ENCODE data around the gene EXOC4.

DNA sequence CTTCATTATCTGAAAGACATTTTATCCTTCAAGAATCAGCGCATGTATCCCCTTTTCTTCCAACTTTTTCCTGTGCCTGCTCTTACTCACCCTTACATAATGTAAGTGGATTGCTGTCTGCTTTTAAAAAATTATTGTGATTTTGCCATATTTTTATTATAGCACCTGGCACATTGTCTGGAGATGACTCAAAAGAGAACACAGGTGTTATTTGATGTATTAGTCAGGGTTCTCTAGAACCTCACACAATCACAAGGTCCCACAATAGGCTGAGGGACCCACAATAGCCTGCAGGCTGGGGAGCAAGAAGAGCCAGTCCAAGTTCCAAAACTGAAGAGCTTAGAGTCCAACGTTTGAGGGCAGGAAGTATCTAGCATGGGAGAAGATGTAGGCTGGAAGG is 390.0 kb downstream of the EXOC4 start:
- TF ChIP-seq, protein P1, sequence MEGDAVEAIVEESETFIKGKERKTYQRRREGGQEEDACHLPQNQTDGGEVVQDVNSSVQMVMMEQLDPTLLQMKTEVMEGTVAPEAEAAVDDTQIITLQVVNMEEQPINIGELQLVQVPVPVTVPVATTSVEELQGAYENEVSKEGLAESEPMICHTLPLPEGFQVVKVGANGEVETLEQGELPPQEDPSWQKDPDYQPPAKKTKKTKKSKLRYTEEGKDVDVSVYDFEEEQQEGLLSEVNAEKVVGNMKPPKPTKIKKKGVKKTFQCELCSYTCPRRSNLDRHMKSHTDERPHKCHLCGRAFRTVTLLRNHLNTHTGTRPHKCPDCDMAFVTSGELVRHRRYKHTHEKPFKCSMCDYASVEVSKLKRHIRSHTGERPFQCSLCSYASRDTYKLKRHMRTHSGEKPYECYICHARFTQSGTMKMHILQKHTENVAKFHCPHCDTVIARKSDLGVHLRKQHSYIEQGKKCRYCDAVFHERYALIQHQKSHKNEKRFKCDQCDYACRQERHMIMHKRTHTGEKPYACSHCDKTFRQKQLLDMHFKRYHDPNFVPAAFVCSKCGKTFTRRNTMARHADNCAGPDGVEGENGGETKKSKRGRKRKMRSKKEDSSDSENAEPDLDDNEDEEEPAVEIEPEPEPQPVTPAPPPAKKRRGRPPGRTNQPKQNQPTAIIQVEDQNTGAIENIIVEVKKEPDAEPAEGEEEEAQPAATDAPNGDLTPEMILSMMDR (IDR thresholded peaks at IDR 0.05; ENCODE audit: low read depth, low read length, poor library complexity, severe bottlenecking) = no peak
- no peak for TF ChIP-seq EZH2phosphoT487 (IDR thresholded peaks at IDR 0.05; ENCODE audit: borderline replicate concordance, low read length)

Data from DOHH2 (cell line).